Memory B cell (primary cell): ENCODE results near the gene CYFIP1.

Experiments used
- ATAC-seq: fragments of 150-1000 bp; cut with Tn5 transposase; 2 replicates; pipeline ENCODE4 v1.10.0; 2021; ENCODE audit warnings: low read depth, mild to moderate bottlenecking, moderate library complexity
- DNase-seq, 2 donors: peaks; one replicate each; pipeline ENCODE4 v3.0.0; 2022; ENCODE audit warnings: low spot score in 2 of 2
- H3K27ac Mint-ChIP-seq: one replicate; pipeline ENCODE4 v1.8.0; 2022; ENCODE audit warnings: mild to moderate bottlenecking, moderate library complexity, mixed read lengths
- H3K27me3 Mint-ChIP-seq: one replicate; pipeline ENCODE4 v1.8.0; 2022; ENCODE audit warnings: mixed read lengths
- H3K36me3 Mint-ChIP-seq: one replicate; pipeline ENCODE4 v1.8.0; 2022; ENCODE audit warnings: mild to moderate bottlenecking, mixed read lengths
- H3K4me1 Mint-ChIP-seq: one replicate; pipeline ENCODE4 v1.8.0; 2022; ENCODE audit warnings: mixed read lengths
- H3K4me3 Mint-ChIP-seq: one replicate; pipeline ENCODE4 v1.8.0; 2022; ENCODE audit warnings: mild to moderate bottlenecking, moderate library complexity, mixed read lengths
- H3K9me3 Mint-ChIP-seq: one replicate; pipeline ENCODE4 v1.8.0; 2022; ENCODE audit warnings: mixed read lengths

The CYFIP1 gene

GRCh38 chr15:22981051-22981840 is 1.1 kb upstream of the CYFIP1 start:
- H3K36me3 Mint-ChIP-seq = no peaks in the 10 kb centered on the region
- H3K27me3 Mint-ChIP-seq = peaks cover 3% of the 10 kb centered on the region
- peaks cover 8% of the 10 kb centered on the region for H3K4me1 Mint-ChIP-seq
- no peak for ATAC-seq
- peak overlapping the region; percentile 79 for H3K4me3 Mint-ChIP-seq
- DNase-seq = no peak
- H3K9me3 Mint-ChIP-seq = no peaks in the 10 kb centered on the region
- no peak overlapping the region for H3K27ac Mint-ChIP-seq

DNA sequence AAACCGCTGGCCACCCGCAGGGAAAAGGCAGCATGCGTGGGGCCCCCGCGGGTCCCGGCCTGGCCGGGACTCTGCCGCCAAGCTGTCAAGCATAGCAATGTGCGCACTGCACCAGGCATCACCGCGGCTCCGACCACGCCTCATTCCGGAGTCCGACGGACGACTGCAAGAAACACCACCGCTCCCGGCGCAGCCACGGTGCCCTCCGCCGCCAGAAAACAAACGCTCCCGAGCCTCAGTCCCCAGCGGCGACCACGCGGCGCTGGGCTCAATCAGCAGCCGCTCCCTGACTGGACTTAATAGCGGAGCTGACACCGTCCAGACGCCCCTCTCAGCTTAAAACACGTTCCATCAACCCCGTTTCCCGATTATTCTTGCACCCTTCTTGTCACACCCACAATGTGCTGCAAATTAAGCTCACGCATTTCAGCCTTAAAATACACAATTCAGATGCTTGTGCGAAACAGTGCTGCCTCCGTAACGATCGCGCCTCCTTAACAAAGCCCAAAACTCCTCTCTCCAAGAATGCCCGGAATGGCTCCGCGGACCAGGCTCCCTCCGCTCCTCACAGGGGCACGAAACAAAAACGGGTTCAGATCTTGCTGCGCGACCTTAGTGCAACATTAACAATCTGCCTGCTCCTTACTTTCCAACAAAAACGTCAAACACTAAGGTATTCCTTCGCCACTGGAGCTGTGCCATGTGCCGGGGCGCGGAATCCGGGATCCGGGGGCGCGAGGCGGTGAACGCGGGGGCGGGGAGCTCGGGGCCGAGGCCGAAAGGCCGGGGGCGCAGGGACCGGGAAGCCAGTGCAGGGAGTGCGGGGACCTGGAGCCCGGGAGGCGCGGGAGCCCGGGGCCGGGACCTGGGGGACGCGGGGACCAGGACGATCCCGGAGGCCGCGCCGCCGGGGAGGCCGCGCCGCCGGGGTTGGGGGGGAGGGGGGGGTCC is 655 bp downstream of the CYFIP1 start:
- DNase-seq (peak in 1 of 2 donors; percentile 19), ATAC-seq (peak; percentile 80)
- Mint-ChIP-seq H3K9me3 (no peaks in the 10 kb centered on the region), H3K4me1 (peaks cover 11% of the 10 kb centered on the region), H3K4me3 (peak overlapping the region; percentile 96), H3K27ac (peak overlapping the region; percentile 43), H3K36me3 (peaks cover 2% of the 10 kb centered on the region), H3K27me3 (peaks cover 3% of the 10 kb centered on the region)

- peak overlapping the region; percentile 43 for H3K27ac Mint-ChIP-seq
- DNase-seq = peak in 1 of 2 donors; percentile 18
- peak; percentile 53 for ATAC-seq
Measured at GRCh38 chr15:22978691-22979237, 1.4 kb downstream of the CYFIP1 start.

DNA sequence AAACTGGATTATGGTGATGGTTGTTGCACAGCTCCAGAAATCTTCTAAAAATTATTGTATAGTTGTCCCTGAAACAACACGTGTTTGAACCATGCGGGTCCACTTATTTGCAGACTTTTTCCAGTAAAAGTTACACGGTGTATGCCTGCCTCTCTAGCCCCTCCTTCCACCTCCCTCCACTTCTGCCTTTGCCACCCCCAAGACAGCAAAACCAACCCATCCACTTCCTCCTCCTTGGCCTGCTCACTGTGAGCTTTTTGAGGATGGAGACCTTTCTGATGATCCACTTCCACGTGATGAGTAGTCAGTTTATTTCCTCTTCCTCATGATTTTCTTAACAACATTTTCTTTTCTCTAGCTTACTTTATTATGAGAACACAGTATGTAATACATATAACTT is 5.4 kb downstream of the CYFIP1 start:
- Mint-ChIP-seq H3K4me1 (peaks cover 14% of the 10 kb centered on the region), H3K27me3 (peaks cover 3% of the 10 kb centered on the region), H3K27ac (no peak overlapping the region), H3K4me3 (no peak overlapping the region), H3K36me3 (peaks cover 2% of the 10 kb centered on the region), H3K9me3 (no peaks in the 10 kb centered on the region)
- no peak for DNase-seq
- no peak for ATAC-seq

More at GRCh38 chr15:22978691-22979237, 1.4 kb downstream of the CYFIP1 start:
- Mint-ChIP-seq H3K4me3 (peak overlapping the region; percentile 96), H3K27me3 (peaks cover 3% of the 10 kb centered on the region), H3K36me3 (peaks cover 2% of the 10 kb centered on the region), H3K4me1 (peaks cover 11% of the 10 kb centered on the region), H3K9me3 (no peaks in the 10 kb centered on the region)

- ATAC-seq (no peak), DNase-seq (no peak)
- H3K27me3 Mint-ChIP-seq = no peaks in the 10 kb centered on the region
- H3K4me1 Mint-ChIP-seq = peaks cover 10% of the 10 kb centered on the region
- peaks cover 2% of the 10 kb centered on the region for H3K9me3 Mint-ChIP-seq
- H3K36me3 Mint-ChIP-seq = peaks cover 5% of the 10 kb centered on the region
- H3K4me3 Mint-ChIP-seq = no peak overlapping the region
- H3K27ac Mint-ChIP-seq = no peak overlapping the region
Measured at GRCh38 chr15:22973987-22974386, 6.2 kb downstream of the CYFIP1 start.

GRCh38 chr15:22973286-22973685 is 6.9 kb downstream of the CYFIP1 start:
- peaks cover 5% of the 10 kb centered on the region for H3K36me3 Mint-ChIP-seq
- peaks cover 7% of the 10 kb centered on the region for H3K4me1 Mint-ChIP-seq
- ATAC-seq (peak; percentile 59), DNase-seq (no peak)
- no peaks in the 10 kb centered on the region for H3K27me3 Mint-ChIP-seq
- H3K27ac Mint-ChIP-seq = no peak overlapping the region
- no peak overlapping the region for H3K4me3 Mint-ChIP-seq
- peaks cover 2% of the 10 kb centered on the region for H3K9me3 Mint-ChIP-seq

- Mint-ChIP-seq H3K27ac (no peak overlapping the region), H3K9me3 (peaks cover 2% of the 10 kb centered on the region), H3K36me3 (peaks cover 3% of the 10 kb centered on the region), H3K4me3 (no peak overlapping the region), H3K27me3 (no peaks in the 10 kb centered on the region), H3K4me1 (peaks cover 3% of the 10 kb centered on the region)
- ATAC-seq (no peak), DNase-seq (no peak)
Measured at GRCh38 chr15:22969489-22969888, 10.7 kb downstream of the CYFIP1 start.

- no peak for ATAC-seq
- Mint-ChIP-seq H3K9me3 (peaks cover 2% of the 10 kb centered on the region), H3K27ac (no peak overlapping the region), H3K27me3 (no peaks in the 10 kb centered on the region), H3K4me1 (peaks cover 2% of the 10 kb centered on the region), H3K36me3 (peaks cover 3% of the 10 kb centered on the region), H3K4me3 (no peak overlapping the region)
- no peak for DNase-seq
Measured at GRCh38 chr15:22968366-22968765, 11.8 kb downstream of the CYFIP1 start.

GRCh38 chr15:22967084-22967770 is 12.9 kb downstream of the CYFIP1 start:
- peaks cover 3% of the 10 kb centered on the region for H3K36me3 Mint-ChIP-seq
- DNase-seq (no peak), ATAC-seq (no peak)
- peaks cover 2% of the 10 kb centered on the region for H3K9me3 Mint-ChIP-seq
- H3K4me1 Mint-ChIP-seq = peaks cover 1% of the 10 kb centered on the region
- H3K27me3 Mint-ChIP-seq = no peaks in the 10 kb centered on the region
- H3K4me3 Mint-ChIP-seq = no peak overlapping the region
- H3K27ac Mint-ChIP-seq = no peak overlapping the region

GRCh38 chr15:22966321-22967083 is 13.7 kb downstream of the CYFIP1 start:
- peaks cover 3% of the 10 kb centered on the region for H3K36me3 Mint-ChIP-seq
- peaks cover 3% of the 10 kb centered on the region for H3K4me1 Mint-ChIP-seq
- H3K27me3 Mint-ChIP-seq = no peaks in the 10 kb centered on the region
- DNase-seq (no peak), ATAC-seq (no peak)
- H3K27ac Mint-ChIP-seq = no peak overlapping the region
- peaks cover 2% of the 10 kb centered on the region for H3K9me3 Mint-ChIP-seq
- H3K4me3 Mint-ChIP-seq = no peak overlapping the region

GRCh38 chr15:22963641-22964040 is 16.5 kb downstream of the CYFIP1 start:
- no peak overlapping the region for H3K4me3 Mint-ChIP-seq
- no peak for DNase-seq
- H3K27me3 Mint-ChIP-seq = peaks cover 2% of the 10 kb centered on the region
- no peak overlapping the region for H3K27ac Mint-ChIP-seq
- H3K36me3 Mint-ChIP-seq = no peaks in the 10 kb centered on the region
- H3K9me3 Mint-ChIP-seq = no peaks in the 10 kb centered on the region
- H3K4me1 Mint-ChIP-seq = peaks cover 16% of the 10 kb centered on the region
- ATAC-seq = no peak

- H3K9me3 Mint-ChIP-seq = no peaks in the 10 kb centered on the region
- H3K36me3 Mint-ChIP-seq = no peaks in the 10 kb centered on the region
- DNase-seq (no peak), ATAC-seq (no peak)
- H3K27ac Mint-ChIP-seq = no peak overlapping the region
- peaks cover 2% of the 10 kb centered on the region for H3K27me3 Mint-ChIP-seq
- H3K4me3 Mint-ChIP-seq = no peak overlapping the region
- H3K4me1 Mint-ChIP-seq = peaks cover 19% of the 10 kb centered on the region
Measured at GRCh38 chr15:22962611-22963010, 17.6 kb downstream of the CYFIP1 start.

GRCh38 chr15:22961762-22962161 is 18.4 kb downstream of the CYFIP1 start:
- Mint-ChIP-seq H3K27ac (no peak overlapping the region), H3K27me3 (peaks cover 2% of the 10 kb centered on the region), H3K36me3 (no peaks in the 10 kb centered on the region), H3K4me1 (peaks cover 19% of the 10 kb centered on the region), H3K4me3 (no peak overlapping the region), H3K9me3 (no peaks in the 10 kb centered on the region)
- ATAC-seq (no peak), DNase-seq (no peak)
